ENCODE measurements around the gene LRRC49.

LRRC49 gene

GRCh38 chr15:71048913-71049675 is 156.5 kb downstream of the LRRC49 start:
- in situ Hi-C loops (cut with MboI; ENCODE audit: low sequenced_read_pairs), result no loop called here

DNA sequence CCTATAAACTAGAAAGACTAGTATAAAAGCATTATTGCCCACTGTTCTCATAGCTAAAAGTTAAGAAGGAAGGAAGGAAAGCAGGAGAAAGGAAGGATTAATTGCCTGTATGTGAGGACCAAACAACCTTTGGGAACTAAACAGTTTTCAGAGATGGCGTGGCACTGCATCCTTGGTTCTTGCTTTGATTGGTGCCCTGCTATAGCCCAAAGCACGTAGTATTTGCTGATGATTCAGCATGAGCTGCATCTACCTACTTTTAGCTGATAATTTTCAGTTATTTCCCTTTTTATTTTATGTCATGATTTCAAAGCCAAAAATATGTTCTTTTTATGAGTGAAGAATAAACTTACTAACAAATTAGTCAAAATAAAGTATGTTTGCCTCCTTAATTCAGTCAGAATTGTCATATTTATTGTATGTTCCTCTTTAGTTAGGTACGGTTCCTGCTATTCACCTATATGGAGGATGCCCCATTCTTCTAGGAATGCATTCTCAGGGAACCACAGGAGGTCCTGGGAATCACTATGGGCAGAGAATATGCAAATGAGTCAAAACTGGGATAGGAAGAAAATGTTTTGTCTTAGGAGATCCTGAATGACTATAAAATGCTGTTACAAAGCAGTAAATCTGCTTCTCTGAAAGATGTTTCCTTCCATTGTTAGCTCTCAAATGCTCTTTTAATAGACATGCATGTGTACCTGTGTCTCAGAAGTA is 157.2 kb downstream of the LRRC49 start:
- in situ Hi-C loops (cut with MboI; ENCODE audit: low sequenced_read_pairs), result no loop called here

GRCh38 chr15:71050461-71050860 is 157.8 kb downstream of the LRRC49 start:
- in situ Hi-C loops (cut with MboI; ENCODE audit: low sequenced_read_pairs), result no loop called here

- in situ Hi-C loops (cut with MboI; ENCODE audit: low sequenced_read_pairs), result no loop called here
These were observed 158.9 kb downstream of the LRRC49 start for GRCh38 chr15:71051539-71051938.

DNA sequence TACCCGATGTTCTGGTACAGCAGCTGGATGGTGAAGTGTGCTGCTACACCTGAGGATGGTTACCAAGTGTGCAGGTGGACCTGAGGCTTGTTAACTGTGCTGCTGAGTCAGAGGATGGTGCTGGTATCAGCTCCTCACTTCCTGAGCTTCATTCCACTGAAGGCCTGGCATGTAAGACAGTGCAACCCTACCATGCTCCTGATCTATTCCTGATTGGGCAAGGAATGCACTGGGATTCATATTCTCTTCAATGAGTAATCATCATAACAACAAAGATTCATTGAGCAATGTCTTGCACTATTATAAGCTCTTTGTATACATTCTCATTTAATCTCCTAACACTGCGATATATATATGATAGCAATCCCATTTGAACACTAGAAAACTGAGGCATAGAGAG is 159.7 kb downstream of the LRRC49 start:
- in situ Hi-C loops (cut with MboI; ENCODE audit: low sequenced_read_pairs), result no loop called here

GRCh38 chr15:71054286-71054952 is 161.8 kb downstream of the LRRC49 start:
- in situ Hi-C loops (cut with MboI; ENCODE audit: low sequenced_read_pairs), result no loop called here

DNA sequence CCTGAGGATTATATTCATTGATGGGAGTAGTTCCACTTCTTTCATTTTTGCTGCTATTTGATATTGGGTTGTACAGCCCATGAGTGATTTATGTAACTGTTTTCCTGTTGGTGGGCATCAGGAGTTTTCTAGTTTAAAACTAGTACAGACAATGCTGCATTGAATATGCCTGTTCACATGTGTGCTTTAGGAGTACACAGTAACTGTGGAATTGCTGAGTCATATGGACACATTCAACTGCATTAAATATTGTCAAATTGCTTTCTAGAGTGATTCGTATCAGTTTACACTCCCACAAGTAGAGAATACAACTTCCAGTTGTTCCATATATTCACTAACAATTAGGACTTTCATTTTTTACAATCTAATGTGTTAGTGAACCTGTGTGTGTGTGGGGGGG is 162.8 kb downstream of the LRRC49 start:
- in situ Hi-C loops (cut with MboI; ENCODE audit: low sequenced_read_pairs), result no loop called here

GRCh38 chr15:71056111-71056510 is 163.5 kb downstream of the LRRC49 start:
- in situ Hi-C loops (cut with MboI; ENCODE audit: low sequenced_read_pairs), result no loop called here

GRCh38 chr15:71057143-71057542 is 164.5 kb downstream of the LRRC49 start:
- in situ Hi-C loops (cut with MboI; ENCODE audit: low sequenced_read_pairs), result no loop called here

DNA sequence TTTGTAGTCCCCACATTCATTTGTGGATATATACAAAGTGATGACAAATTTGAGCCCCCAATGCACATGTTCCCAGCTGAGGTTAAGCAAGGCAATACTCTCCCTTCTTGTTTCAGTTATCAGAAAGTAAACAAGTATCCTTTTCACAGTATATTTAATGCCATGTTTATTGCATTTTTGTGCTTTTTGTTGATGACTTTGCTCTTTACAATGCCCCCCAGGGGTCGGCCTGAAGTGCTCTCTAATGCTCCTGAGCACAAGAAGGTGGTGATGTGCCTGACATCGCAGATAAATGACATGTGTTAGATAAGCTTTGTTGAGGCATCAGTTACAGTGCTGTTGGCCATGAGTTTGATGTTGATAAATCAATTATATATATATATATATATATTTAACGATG is 165.0 kb downstream of the LRRC49 start:
- in situ Hi-C loops (cut with MboI; ENCODE audit: low sequenced_read_pairs), result no loop called here

GRCh38 chr15:71060983-71061382 is 168.4 kb downstream of the LRRC49 start:
- in situ Hi-C loops (cut with MboI; ENCODE audit: low sequenced_read_pairs), result no loop called here

- in situ Hi-C loops (cut with MboI; ENCODE audit: low sequenced_read_pairs), result no loop called here
These were observed 174.4 kb downstream of the LRRC49 start for GRCh38 chr15:71066983-71067382.

GRCh38 chr15:71069693-71070092 is 177.1 kb downstream of the LRRC49 start:
- in situ Hi-C loops (cut with MboI; ENCODE audit: low sequenced_read_pairs), result no loop called here

DNA sequence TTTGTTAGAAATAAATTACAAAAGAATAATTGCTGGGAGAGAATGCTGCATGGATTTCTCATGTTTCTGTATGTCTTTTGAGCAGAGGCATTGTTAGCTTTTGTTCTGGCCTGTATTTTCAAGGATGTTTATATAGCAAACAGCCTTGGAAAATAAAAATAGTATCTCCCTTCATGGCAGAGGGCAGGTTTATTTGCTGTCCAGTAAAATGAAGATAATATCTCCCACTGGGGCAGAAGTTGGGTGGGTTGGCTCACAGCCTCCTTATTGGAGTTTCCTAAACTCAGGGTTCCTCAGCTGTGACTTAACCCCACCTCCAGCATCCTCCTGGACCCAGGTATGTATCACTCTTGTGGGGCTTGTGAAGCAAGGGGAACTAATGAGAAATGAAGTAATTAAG is 178.9 kb downstream of the LRRC49 start:
- in situ Hi-C loops (cut with MboI; ENCODE audit: low sequenced_read_pairs), result no loop called here

- in situ Hi-C loops (cut with MboI; ENCODE audit: low sequenced_read_pairs), result no loop called here
These were observed 179.8 kb downstream of the LRRC49 start for GRCh38 chr15:71072423-71072822.

DNA sequence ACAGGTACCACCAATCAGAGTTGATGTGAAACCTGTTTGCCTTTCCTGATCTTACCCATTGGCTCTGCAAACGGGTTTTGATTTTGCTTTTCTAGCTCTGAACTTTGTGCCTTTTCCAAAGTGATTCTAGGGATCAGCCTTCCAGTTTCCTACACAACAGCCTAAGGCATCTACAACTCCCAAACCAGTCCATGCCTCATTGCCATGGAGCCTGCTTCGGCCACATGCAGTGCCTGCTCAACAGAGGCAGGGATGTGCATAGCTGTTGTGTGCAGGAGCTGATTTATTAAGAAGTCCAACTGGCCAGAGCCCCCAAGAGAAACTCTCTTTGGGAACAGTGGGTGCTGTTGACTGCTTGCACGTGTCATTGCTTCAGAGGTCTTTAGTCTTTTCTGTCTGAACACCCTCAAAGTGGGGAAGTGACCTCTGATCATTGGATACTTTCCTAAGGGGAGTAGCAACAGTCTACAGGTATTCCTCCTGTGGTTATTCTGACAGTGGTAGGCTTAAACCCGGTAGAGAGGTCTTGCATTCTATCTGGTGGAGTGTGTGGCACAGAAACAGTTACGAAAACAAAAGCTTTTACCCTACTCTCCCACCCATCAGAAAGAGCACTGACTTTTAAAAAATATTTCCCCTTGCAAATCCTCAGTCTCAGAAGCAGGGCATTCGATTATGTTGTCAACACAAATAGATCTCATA is 186.0 kb downstream of the LRRC49 start:
- in situ Hi-C loops (cut with MboI; ENCODE audit: low sequenced_read_pairs), result no loop called here

DNA sequence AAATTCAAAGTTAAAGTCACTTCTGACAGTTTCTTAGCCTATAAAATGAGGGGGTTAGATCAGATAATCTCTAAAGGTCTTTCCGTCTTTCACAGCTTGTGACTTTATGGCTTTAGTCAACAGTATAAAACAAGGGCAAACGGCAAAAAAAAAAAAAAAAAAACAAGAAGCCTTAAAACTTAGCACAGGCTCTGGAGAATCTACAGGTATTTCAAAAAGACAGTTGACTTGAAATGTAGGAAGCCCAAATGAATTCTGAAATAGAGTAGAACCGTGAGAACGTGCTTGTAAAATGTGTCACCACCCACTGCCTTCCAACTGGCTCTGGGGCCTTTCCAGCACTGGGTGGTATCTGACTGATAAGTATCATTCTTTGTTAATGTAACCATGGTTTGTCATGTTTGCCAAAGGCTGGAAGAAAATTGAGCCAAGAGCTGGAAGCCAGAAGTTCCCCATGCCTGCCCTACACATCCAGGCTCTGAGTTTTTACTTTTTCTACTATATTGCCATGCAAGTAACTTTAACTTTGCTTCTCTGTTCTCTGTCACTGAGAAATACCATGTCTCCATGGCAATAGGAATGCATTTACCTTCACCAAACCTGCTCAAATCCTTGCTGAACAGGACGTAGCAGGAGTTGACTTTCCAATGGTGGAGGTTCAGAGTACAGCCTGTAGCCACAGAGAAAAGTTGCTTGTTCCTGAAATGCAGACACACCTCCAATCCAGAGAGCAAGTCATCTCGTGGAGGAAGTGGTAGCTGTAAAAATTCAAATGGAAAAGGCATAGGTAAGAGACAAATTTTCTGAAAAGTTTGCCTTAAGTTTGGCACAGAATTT is 186.8 kb downstream of the LRRC49 start:
- in situ Hi-C loops (cut with MboI; ENCODE audit: low sequenced_read_pairs), result no loop called here

DNA sequence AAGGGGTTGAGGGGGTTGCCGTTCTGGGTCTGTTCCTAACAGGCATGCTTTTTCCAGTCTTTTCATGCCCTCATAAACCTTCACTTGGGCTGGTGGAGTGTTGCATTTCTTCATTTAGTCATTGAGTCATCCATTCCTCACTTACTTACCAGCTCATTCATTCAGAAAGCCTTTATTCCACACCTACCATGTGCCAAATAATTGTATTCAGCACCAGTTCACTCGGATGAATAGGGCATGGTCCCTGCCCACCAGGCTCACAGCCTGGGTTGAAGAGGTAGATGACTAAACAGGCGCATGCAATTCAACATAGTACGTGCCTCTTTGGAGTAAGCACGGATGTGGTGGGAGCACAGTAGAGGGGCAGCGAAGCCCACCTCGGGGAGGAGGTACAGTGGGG is 187.5 kb downstream of the LRRC49 start:
- in situ Hi-C loops (cut with MboI; ENCODE audit: low sequenced_read_pairs), result no loop called here

DNA sequence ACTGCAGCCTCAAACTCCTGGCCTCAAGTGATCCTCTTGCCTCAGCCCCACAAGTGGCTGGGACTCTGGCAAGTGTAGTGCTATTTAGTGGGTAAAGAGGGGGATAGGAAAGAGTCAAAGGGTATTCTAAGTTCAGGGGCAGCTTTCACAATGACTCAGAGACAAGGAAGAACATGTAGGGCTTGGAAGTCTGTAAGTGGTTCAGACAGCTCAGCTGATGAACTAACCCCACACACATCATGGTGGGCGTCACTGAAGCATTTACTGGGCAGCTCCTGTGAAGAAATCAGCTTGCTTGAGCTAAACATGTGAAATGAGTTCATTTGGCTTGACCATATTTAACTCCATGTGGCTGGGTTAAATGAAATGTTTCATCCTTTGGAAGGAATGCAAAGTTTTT is 188.1 kb downstream of the LRRC49 start:
- in situ Hi-C loops (cut with MboI; ENCODE audit: low sequenced_read_pairs), result no loop called here

- in situ Hi-C loops (cut with MboI; ENCODE audit: low sequenced_read_pairs), result no loop called here
These were observed 190.2 kb downstream of the LRRC49 start for GRCh38 chr15:71082803-71083202.

Measured in HL-60/S4 (cell line).